ENCODE results near the gene SAA1. TPM values are rescaled to one million over a fixed set of nuclear protein-coding genes. Genes with fewer than 3 reads are reported as not detected.
A peak's percentile ranks its signal among the peaks of the same experiment; 100 is the strongest.

SAA1 gene
- polyA plus RNA-seq, 3 donors = not detected

- H3K9me3 Mint-ChIP-seq = peaks cover 0 to 1% (median 0%) of the 10 kb centered on the region in 7 donors
- H3K4me1 ChIP-seq (ENCODE audit: control insufficient read depth in 1 of 2, insufficient read depth in 2 of 2, low read length in 2 of 2) = no peaks in the 10 kb centered on the region
- no peaks in the 10 kb centered on the region for H3K36me3 Mint-ChIP-seq
- no peaks in the 10 kb centered on the region for H3K27me3 ChIP-seq (ENCODE audit: control insufficient read depth in 2 of 2, insufficient read depth in 2 of 2, low read length in 2 of 2)
- H3K27ac Mint-ChIP-seq = peak within 1 kb of the TSS in 1 of 7 donors; percentile 54
- no peak within 1 kb of the TSS for H3K4me2 ChIP-seq (replicated peaks; ENCODE audit: extremely low read depth, low read length, poor library complexity, severe bottlenecking)
- H3K27ac ChIP-seq (ENCODE audit: low read depth in 1 of 2, low read length in 2 of 2) = no peak within 1 kb of the TSS
- no peak within 1 kb of the TSS for H3K9ac ChIP-seq (ENCODE audit: insufficient read depth, low read length, poor library complexity, severe bottlenecking)
- H3K4me3 Mint-ChIP-seq = no peak within 1 kb of the TSS
- H4K20me1 ChIP-seq (ENCODE audit: insufficient read depth, low read length) = no peaks in the 10 kb centered on the region
- WGBS (ENCODE audit: insufficient coverage) = 58% methylated on average over 4 of the region's 5 CpGs
- peaks cover 2 to 10% (median 3%) of the 10 kb centered on the region in 3 donors for H3K27me3 Mint-ChIP-seq (ENCODE audit: low read depth in 3 of 3)
- no peak within 1 kb of the TSS for H2AFZ ChIP-seq (ENCODE audit: insufficient read depth, low read depth, low read length, poor library complexity, severe bottlenecking)
- DNase-seq = no peak
- no peak within 1 kb of the TSS for H3K4me3 ChIP-seq (replicated peaks in 1 of 3; ENCODE audit: low read depth in 2 of 3, low read length in 3 of 3)
- no peaks in the 10 kb centered on the region for H3K79me2 ChIP-seq (ENCODE audit: insufficient read depth, low read length)
- TF ChIP-seq CTCF (IDR thresholded peaks at IDR 0.05) = no peak
- H3K4me1 Mint-ChIP-seq = peaks cover 17% of the 10 kb centered on the region
- intact Hi-C loops (cut with micrococcal nuclease) = loop anchor here (10.0 kb wide), 3 partner anchors 76 to 146 kb away; partner anchors contain the start of genes GTF2H1 (in 1 of the 2), HPS5 (in 1 of the 2) and LDHA (in 1 of the 2)
- no peaks in the 10 kb centered on the region for H3K36me3 ChIP-seq (replicated peaks in 1 of 2; ENCODE audit: control insufficient read depth in 1 of 2, insufficient read depth in 2 of 2, low read length in 2 of 2)
- no peaks in the 10 kb centered on the region for H3K9me3 ChIP-seq (replicated peaks in 1 of 2; ENCODE audit: control insufficient read depth in 1 of 2, insufficient read depth in 1 of 2, low read length in 2 of 2)
Observed at GRCh38 chr11:18248561-18248960, 17.5 kb upstream of the SAA1 start, which contains the start of gene SAA2. Gene SAA2, minus strand, starts transcription at chr11:18248668. Its CDS starts 657 bp downstream, at chr11:18248011.

- H3K4me1 ChIP-seq (ENCODE audit: control insufficient read depth in 1 of 2, insufficient read depth in 2 of 2, low read length in 2 of 2) = no peaks in the 10 kb centered on the region
- H3K9ac ChIP-seq (ENCODE audit: insufficient read depth, low read length, poor library complexity, severe bottlenecking) = no peak overlapping the region
- Mint-ChIP-seq H3K9me3 (peaks cover 0 to 2% (median 0%) of the 10 kb centered on the region in 7 donors), H3K27me3 (ENCODE audit: low read depth in 3 of 3) (peaks cover 3 to 10% (median 5%) of the 10 kb centered on the region in 3 donors), H3K4me1 (peaks cover 9% of the 10 kb centered on the region), H3K36me3 (no peaks in the 10 kb centered on the region), H3K4me3 (no peak overlapping the region), H3K27ac (peak overlapping the region in 1 of 7 donors; percentile 49)
- peak overlapping the region; percentile 13 for H2AFZ ChIP-seq (ENCODE audit: insufficient read depth, low read depth, low read length, poor library complexity, severe bottlenecking)
- no peak overlapping the region for H3K4me3 ChIP-seq (replicated peaks in 1 of 3; ENCODE audit: low read depth in 2 of 3, low read length in 3 of 3)
- TF ChIP-seq CTCF (IDR thresholded peaks at IDR 0.05) = no peak
- H3K36me3 ChIP-seq (replicated peaks in 1 of 2; ENCODE audit: control insufficient read depth in 1 of 2, insufficient read depth in 2 of 2, low read length in 2 of 2) = no peaks in the 10 kb centered on the region
- H3K27me3 ChIP-seq (ENCODE audit: control insufficient read depth in 2 of 2, insufficient read depth in 2 of 2, low read length in 2 of 2) = no peaks in the 10 kb centered on the region
- H3K4me2 ChIP-seq (replicated peaks; ENCODE audit: extremely low read depth, low read length, poor library complexity, severe bottlenecking) = no peak overlapping the region
- no peaks in the 10 kb centered on the region for H4K20me1 ChIP-seq (ENCODE audit: insufficient read depth, low read length)
- H3K9me3 ChIP-seq (replicated peaks in 1 of 2; ENCODE audit: control insufficient read depth in 1 of 2, insufficient read depth in 1 of 2, low read length in 2 of 2) = no peaks in the 10 kb centered on the region
- no peak overlapping the region for H3K27ac ChIP-seq (ENCODE audit: low read depth in 1 of 2, low read length in 2 of 2)
- no peaks in the 10 kb centered on the region for H3K79me2 ChIP-seq (ENCODE audit: insufficient read depth, low read length)
- 79% methylated on average over 3 of the region's 3 CpGs for WGBS (ENCODE audit: insufficient coverage)
- intact Hi-C loops (cut with micrococcal nuclease) = no loop called here
- DNase-seq = no peak
Observed at GRCh38 chr11:18253233-18253632, 12.8 kb upstream of the SAA1 start.

All from CD14-positive monocyte (primary cell).